GM21390 (cell line): ENCODE measurements around the gene FANCD2OS.
"Not testable (repeated sequence)": the region's sequence is repeated elsewhere in the genome, so short reads cannot be mapped to it uniquely, and the experiment has no call there.

Experiments
- ATAC-seq: cut with Tn5 transposase; IDR thresholded peaks from one replicate; pipeline ENCODE4 v1.9.1; 2021; ENCODE audit not compliant: unreplicated experiment

FANCD2OS gene

GRCh38 chr3:10093678-10094077 is 14.4 kb downstream of the FANCD2OS start:
- no peak for ATAC-seq

- not testable (repeated sequence) for ATAC-seq
Measured at GRCh38 chr3:10091387-10091786, 16.7 kb downstream of the FANCD2OS start.

DNA sequence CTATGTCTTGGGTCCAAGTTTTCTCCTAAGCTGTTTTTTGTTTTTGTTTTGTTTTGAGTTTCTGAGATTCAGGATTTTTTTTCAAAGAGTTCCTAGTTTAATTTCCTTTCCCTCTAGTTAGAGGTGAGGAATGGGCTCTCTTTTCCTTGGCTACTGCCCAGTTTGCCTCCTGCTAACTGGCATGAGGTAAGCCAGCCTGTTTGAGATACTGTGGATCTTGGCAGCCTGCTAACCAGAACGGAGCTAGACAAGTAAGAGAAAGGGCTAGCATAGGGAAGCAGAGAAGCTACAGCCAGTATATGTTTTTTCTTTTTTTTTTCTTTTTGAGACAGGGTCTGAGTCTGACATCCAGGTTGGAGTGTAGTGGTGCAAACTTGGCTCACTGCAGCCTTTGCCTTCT is 17.3 kb downstream of the FANCD2OS start:
- ATAC-seq: not testable (repeated sequence)

GRCh38 chr3:10090179-10090578 is 17.9 kb downstream of the FANCD2OS start:
- no peak for ATAC-seq

DNA sequence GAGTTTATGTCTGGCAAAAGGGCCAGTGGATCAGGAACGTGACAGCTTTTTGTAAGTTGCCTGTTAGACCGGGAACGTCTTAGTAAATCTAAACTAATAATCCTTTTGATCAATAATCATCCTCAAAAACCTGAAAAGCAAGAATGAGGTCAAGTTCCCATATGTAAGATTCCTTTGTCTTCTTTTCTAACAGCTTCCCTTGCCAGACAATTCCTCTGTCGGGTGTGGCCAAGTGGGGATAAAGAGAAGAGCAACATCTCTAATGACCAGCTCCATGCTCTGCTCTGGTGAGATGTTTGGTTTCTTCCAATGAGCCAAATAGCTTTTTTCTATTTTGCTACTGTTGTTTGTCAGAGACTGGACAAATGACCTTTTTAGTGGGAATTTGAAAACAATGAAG is 19.8 kb downstream of the FANCD2OS start:
- no peak for ATAC-seq

DNA sequence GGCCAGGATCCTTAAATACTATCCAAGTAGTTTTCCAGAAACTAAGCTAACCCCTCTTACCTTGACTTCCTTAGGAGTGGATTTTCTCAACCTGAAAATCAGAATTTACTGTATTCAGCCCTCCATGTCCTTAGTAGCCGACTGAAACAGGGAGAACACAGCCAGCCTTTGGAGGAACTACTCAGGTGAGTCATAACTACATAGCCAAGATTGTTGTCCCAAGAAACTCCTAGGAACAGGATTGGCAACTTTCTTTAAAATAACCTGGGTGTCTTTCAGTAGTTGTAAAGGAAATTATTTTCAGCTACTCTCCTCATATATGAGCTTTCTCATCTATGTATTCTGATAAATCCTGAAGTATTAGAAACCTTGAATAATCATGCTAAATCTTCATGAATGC is 22.3 kb downstream of the FANCD2OS start:
- no peak for ATAC-seq

- no peak for ATAC-seq
Measured at GRCh38 chr3:10081871-10082270, 26.2 kb downstream of the FANCD2OS start.

GRCh38 chr3:10074666-10075065 is 33.4 kb downstream of the FANCD2OS start:
- ATAC-seq: no peak

- ATAC-seq: not testable (repeated sequence)
Measured at GRCh38 chr3:10070077-10070476, 38.0 kb downstream of the FANCD2OS start.

- ATAC-seq: no peak
Measured at GRCh38 chr3:10055097-10055496, 53.0 kb downstream of the FANCD2OS start.
